Hepatocyte (in vitro differentiated cells): ENCODE results near the gene WDR88. TPM values are rescaled to one million over a fixed set of nuclear protein-coding genes. Genes with fewer than 3 reads are reported as not detected.

Source experiments
- DNase-seq: peaks from one replicate; pipeline ENCODE4 v3.0.0-alpha.2; 2016; ENCODE audit warnings: low spot score
- H2AFZ ChIP-seq: fragments of 200-600 bp; sonication (generic); 2 replicates; pipeline ENCODE4 v1.6.0; 2016; ENCODE audit warnings: antibody characterized with exemption, mild to moderate bottlenecking
- H3K27ac ChIP-seq: fragments of 200-600 bp; sonication (generic); 2 replicates; pipeline ENCODE4 v1.5.1; 2016; ENCODE audit warnings: mild to moderate bottlenecking
- H3K27me3 ChIP-seq: fragments of 200-600 bp; sonication (generic); 2 replicates; pipeline ENCODE4 v1.6.1; 2016
- H3K36me3 ChIP-seq: fragments of 200-600 bp; sonication (generic); replicated peaks from 2 replicates; pipeline ENCODE4 v1.5.1; 2016; ENCODE audit warnings: low read depth; ENCODE audit not compliant: insufficient read depth
- H3K4me1 ChIP-seq: fragments of 200-600 bp; sonication (generic); 2 replicates; pipeline ENCODE4 v1.5.1; 2016; ENCODE audit warnings: mild to moderate bottlenecking, moderate library complexity; ENCODE audit not compliant: insufficient read depth
- H3K4me2 ChIP-seq: fragments of 200-600 bp; sonication (generic); 2 replicates; pipeline ENCODE4 v1.6.0; 2016
- H3K4me3 ChIP-seq: fragments of 200-600 bp; sonication (generic); 2 replicates; pipeline ENCODE4 v1.5.1; 2016; ENCODE audit warnings: mild to moderate bottlenecking
- H3K79me2 ChIP-seq: fragments of 200-600 bp; sonication (generic); 2 replicates; pipeline ENCODE4 v1.6.0; 2017; ENCODE audit warnings: mild to moderate bottlenecking
- H3K9me2 ChIP-seq: fragments of 200-600 bp; sonication (generic); replicated peaks from 2 replicates; pipeline ENCODE4 v1.6.0; 2017; ENCODE audit warnings: mild to moderate bottlenecking; ENCODE audit not compliant: insufficient read depth
- H3K9me3 ChIP-seq: fragments of 200-600 bp; sonication (generic); 2 replicates; pipeline ENCODE4 v1.5.1; 2016; ENCODE audit warnings: low read depth, mild to moderate bottlenecking
- H4K20me1 ChIP-seq: fragments of 200-600 bp; sonication (generic); 2 replicates; pipeline ENCODE4 v1.6.0; 2016; ENCODE audit warnings: mild to moderate bottlenecking; ENCODE audit not compliant: insufficient read depth, poor library complexity, severe bottlenecking
- CTCF ChIP-seq: fragments of 200-600 bp; sonication (generic); IDR thresholded peaks from 2 replicates; pipeline ENCODE4 v1.5.1; 2016; ENCODE audit warnings: antibody characterized with exemption, mild to moderate bottlenecking; ENCODE audit not compliant: poor library complexity
- EZH2 ChIP-seq: fragments of 200-600 bp; sonication (generic); IDR thresholded peaks from 2 replicates; pipeline ENCODE4 v1.6.1; 2016; ENCODE audit warnings: antibody characterized with exemption, mild to moderate bottlenecking, borderline replicate concordance
- EZH2phosphoT487 ChIP-seq: fragments of 200-600 bp; sonication (generic); IDR thresholded peaks from one replicate; pipeline ENCODE4 v1.6.1; 2018; ENCODE audit warnings: antibody characterized with exemption, mild to moderate bottlenecking, low read depth, moderate library complexity; ENCODE audit not compliant: unreplicated experiment, severe bottlenecking
- WGBS: methylation state at CpG from one replicate; pipeline ENCODE4 v1.1.6; 2016; ENCODE audit warnings: low lambda C conversion rate; ENCODE audit errors: missing lambda C conversion rate; 5-methylcytosine and 5-hydroxymethylcytosine counted together
- polyA plus RNA-seq: library from polyadenylated mRNA; unstranded; fragments of >200 nt; fragmentation: Nextera tagmentation; extraction: Ambion mirVana; gene quantifications from 2 replicates; pipeline ENCODE4 v1.2.1, GENCODE V29; 2016
- total RNA-seq: library from RNA; depleted of rRNA; stranded (reverse); fragments of >200 nt; gene quantifications from 2 replicates; pipeline ENCODE4 v1.2.3, GENCODE V29; 2014

WDR88 gene
- total and polyA plus RNA-seq, 2 experiments from 2014 or later = 0.11 TPM; not detected in 1

GRCh38 chr19:33206261-33207039 is 74.5 kb downstream of the WDR88 start:
- WGBS = 94% methylated on average over 27 of the region's 38 CpGs
- Histone ChIP-seq H3K4me3 (no peak overlapping the region), H3K4me2 (no peak overlapping the region), H3K9me2 (no peaks in the 10 kb centered on the region), H2AFZ (no peak overlapping the region), H3K27me3 (no peaks in the 10 kb centered on the region), H3K4me1 (no peaks in the 10 kb centered on the region), H4K20me1 (no peaks in the 10 kb centered on the region), H3K27ac (no peak overlapping the region), H3K79me2 (no peaks in the 10 kb centered on the region), H3K36me3 (no peaks in the 10 kb centered on the region), H3K9me3 (no peaks in the 10 kb centered on the region)
- TF ChIP-seq EZH2 (no peak), EZH2phosphoT487 (no peak), CTCF (no peak)
- DNase-seq = no peak

- no peaks in the 10 kb centered on the region for H3K9me3 ChIP-seq
- no peak overlapping the region for H2AFZ ChIP-seq
- no peaks in the 10 kb centered on the region for H4K20me1 ChIP-seq
- H3K4me1 ChIP-seq = no peaks in the 10 kb centered on the region
- no peaks in the 10 kb centered on the region for H3K9me2 ChIP-seq
- H3K27me3 ChIP-seq = no peaks in the 10 kb centered on the region
- H3K4me2 ChIP-seq = no peak overlapping the region
- TF ChIP-seq EZH2phosphoT487 (no peak), CTCF (no peak), EZH2 (no peak)
- H3K4me3 ChIP-seq = no peak overlapping the region
- 98% methylated on average over 29 of the region's 38 CpGs for WGBS
- no peak overlapping the region for H3K27ac ChIP-seq
- no peaks in the 10 kb centered on the region for H3K79me2 ChIP-seq
- DNase-seq = no peak
- H3K36me3 ChIP-seq = no peaks in the 10 kb centered on the region
Measured at GRCh38 chr19:33207040-33207620, 75.2 kb downstream of the WDR88 start.

- no peak for DNase-seq
- no peaks in the 10 kb centered on the region for H3K9me2 ChIP-seq
- no peaks in the 10 kb centered on the region for H3K36me3 ChIP-seq
- H2AFZ ChIP-seq = no peak overlapping the region
- no peaks in the 10 kb centered on the region for H4K20me1 ChIP-seq
- no peaks in the 10 kb centered on the region for H3K4me1 ChIP-seq
- TF ChIP-seq CTCF = no peak
- no peak for TF ChIP-seq EZH2
- H3K4me3 ChIP-seq = no peak overlapping the region
- H3K27me3 ChIP-seq = no peaks in the 10 kb centered on the region
- no peak overlapping the region for H3K27ac ChIP-seq
- H3K4me2 ChIP-seq = no peak overlapping the region
- no peaks in the 10 kb centered on the region for H3K9me3 ChIP-seq
- 93% methylated on average over 9 of the region's 9 CpGs for WGBS
- H3K79me2 ChIP-seq = no peaks in the 10 kb centered on the region
Measured at GRCh38 chr19:33207903-33208302, 76.0 kb downstream of the WDR88 start.
